HepG2 (cell line): Measurements from ENCODE around the gene FCHO1. TPM values are rescaled to one million over a fixed set of nuclear protein-coding genes. Genes with fewer than 3 reads are reported as not detected.

ENCODE experiments used
- ATF7 ChIP-seq, 2 experiments: fragments of 450-650 bp in 1 of 2; sonication (generic) in 1 of 2; formaldehyde crosslinking in 1 of 2; IDR thresholded peaks; 2 replicates each; pipeline versions ENCODE4 v1.4.0 to v1.6.1; 2016 to 2020; ENCODE audit warnings: antibody characterized with exemption in 1 of 2, mild to moderate bottlenecking in 1 of 2, missing genetic modification reagents in 1 of 2
- BRF2 ChIP-seq: sonication (generic); formaldehyde crosslinking; IDR thresholded peaks from 2 replicates; pipeline ENCODE4 v1.8.1; 2022; ENCODE audit warnings: mild to moderate bottlenecking, missing genetic modification reagents
- CC2D1A ChIP-seq: sonication (generic); formaldehyde crosslinking; IDR thresholded peaks from 2 replicates; pipeline ENCODE4 v1.8.1; 2023; ENCODE audit warnings: mild to moderate bottlenecking, missing genetic modification reagents
- IKZF5 ChIP-seq: IDR thresholded peaks from 2 replicates; pipeline ENCODE4 v1.6.1; 2018; ENCODE audit warnings: missing genetic modification reagents, mild to moderate bottlenecking, missing compliant biosample characterization
- KLF13 ChIP-seq: sonication (generic); formaldehyde crosslinking; IDR thresholded peaks from 2 replicates; pipeline ENCODE4 v1.4.0; 2020; ENCODE audit warnings: mild to moderate bottlenecking, missing genetic modification reagents
- NCOA5 ChIP-seq: sonication (generic); formaldehyde crosslinking; IDR thresholded peaks from 2 replicates; pipeline ENCODE4 v1.4.0; 2020; ENCODE audit warnings: missing genetic modification reagents
- SIX1 ChIP-seq: sonication (generic); formaldehyde crosslinking; IDR thresholded peaks from 2 replicates; pipeline ENCODE4 v1.4.0; 2020; ENCODE audit warnings: missing genetic modification reagents, borderline replicate concordance
- SP140L ChIP-seq: sonication (generic); formaldehyde crosslinking; IDR thresholded peaks from 2 replicates; pipeline ENCODE4 v1.4.0; 2020; ENCODE audit warnings: missing genetic modification reagents, borderline replicate concordance
- YEATS4 ChIP-seq: sonication (generic); formaldehyde crosslinking; IDR thresholded peaks from 2 replicates; pipeline ENCODE4 v1.4.0; 2020; ENCODE audit warnings: missing genetic modification reagents, borderline replicate concordance
- ZMAT5 ChIP-seq: sonication (generic); formaldehyde crosslinking; IDR thresholded peaks from 2 replicates; pipeline ENCODE4 v1.5.0; 2020; ENCODE audit warnings: mild to moderate bottlenecking, low read depth, missing genetic modification reagents, borderline replicate concordance
- ZNF17 ChIP-seq: sonication (generic); formaldehyde crosslinking; IDR thresholded peaks from 2 replicates; pipeline ENCODE4 v1.5.0; 2020; ENCODE audit warnings: mild to moderate bottlenecking, missing genetic modification reagents
- ZNF280D ChIP-seq: sonication (generic); formaldehyde crosslinking; IDR thresholded peaks from 2 replicates; pipeline ENCODE4 v1.5.1; 2020; ENCODE audit warnings: mild to moderate bottlenecking, missing genetic modification reagents
- ZNF281 ChIP-seq: sonication (generic); formaldehyde crosslinking; IDR thresholded peaks from 2 replicates; pipeline ENCODE4 v1.4.0; 2020; ENCODE audit warnings: missing genetic modification reagents, borderline replicate concordance
- ZNF563 ChIP-seq: sonication (generic); formaldehyde crosslinking; IDR thresholded peaks from 2 replicates; pipeline ENCODE4 v1.8.0; 2022; ENCODE audit warnings: mild to moderate bottlenecking, moderate library complexity, missing genetic modification reagents
- ZNF564 ChIP-seq: sonication (generic); formaldehyde crosslinking; IDR thresholded peaks from 2 replicates; pipeline ENCODE4 v1.8.1; 2023; ENCODE audit warnings: mild to moderate bottlenecking, missing genetic modification reagents
- ZSCAN29 ChIP-seq: sonication (generic); formaldehyde crosslinking; conservative IDR thresholded peaks from 2 replicates; pipeline ENCODE4 v1.4.0; 2020; ENCODE audit warnings: mild to moderate bottlenecking, missing genetic modification reagents
- polyA plus RNA-seq, 8 experiments: library from polyadenylated mRNA; depleted of rRNA in 3 of 8; stranded (reverse) in 7 of 8; unstranded in 1 of 8; fragments of >200 nt; fragmentation: Illumina TruSeq in 4 of 8; extraction: Trizol in 4 of 8; gene quantifications; 2 replicates each; pipeline versions ENCODE4 v1.2.1 to v1.2.3, GENCODE V29; 2011 to 2016; ENCODE audit warnings: low read depth in 4 of 8, missing spikeins in 1 of 8, mixed read lengths in 1 of 8; ENCODE audit not compliant: insufficient read depth in 1 of 8
- total RNA-seq, 5 experiments: library from RNA; depleted of rRNA; stranded (reverse); fragments of >200 nt; fragmentation: Illumina TruSeq; extraction: Trizol; gene quantifications; 2 replicates each; pipeline ENCODE4 v1.2.3, GENCODE V29; 2016; ENCODE audit warnings: low read depth in 1 of 5
- TF ChIP-seq, protein P1 (sequence below): sonication (generic); formaldehyde crosslinking; conservative IDR thresholded peaks from 2 replicates; pipeline ENCODE4 v1.4.0; 2020; ENCODE audit warnings: missing genetic modification reagents

Gene FCHO1
- total and polyA plus RNA-seq, 2 of the 13 experiments (the other 11 are each of a cell fraction or from before 2014, with no cell fraction given) = 1.3 to 3.1 TPM

- TF ChIP-seq ZNF563 (CRISPR knock-in tag) = no peak
- no peak for TF ChIP-seq NCOA5
- TF ChIP-seq ATF7 (IDR thresholded peaks at IDR 0.05) = no peak
- TF ChIP-seq ATF7 (CRISPR knock-in tag; IDR thresholded peaks at IDR 0.05) = no peak
- no peak for TF ChIP-seq IKZF5
- no peak for TF ChIP-seq SIX1 (CRISPR knock-in tag)
- peak; percentile 28; the same call in 1 of the 2 replicates for TF ChIP-seq ZNF280D (CRISPR knock-in tag)
- no peak for TF ChIP-seq ZNF281 (CRISPR knock-in tag)
- no peak for TF ChIP-seq ZSCAN29
- TF ChIP-seq KLF13 (CRISPR knock-in tag) = no peak
- TF ChIP-seq YEATS4 = no peak
- TF ChIP-seq, protein P1, sequence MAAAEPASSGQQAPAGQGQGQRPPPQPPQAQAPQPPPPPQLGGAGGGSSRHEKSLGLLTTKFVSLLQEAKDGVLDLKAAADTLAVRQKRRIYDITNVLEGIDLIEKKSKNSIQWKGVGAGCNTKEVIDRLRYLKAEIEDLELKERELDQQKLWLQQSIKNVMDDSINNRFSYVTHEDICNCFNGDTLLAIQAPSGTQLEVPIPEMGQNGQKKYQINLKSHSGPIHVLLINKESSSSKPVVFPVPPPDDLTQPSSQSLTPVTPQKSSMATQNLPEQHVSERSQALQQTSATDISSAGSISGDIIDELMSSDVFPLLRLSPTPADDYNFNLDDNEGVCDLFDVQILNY (CRISPR knock-in tag) = no peak
- no peak for TF ChIP-seq ZMAT5 (CRISPR knock-in tag)
- no peak for TF ChIP-seq ZNF564 (CRISPR knock-in tag)
- TF ChIP-seq CC2D1A (CRISPR knock-in tag) = no peak
- TF ChIP-seq ZNF17 = no peak
- TF ChIP-seq BRF2 (CRISPR knock-in tag) = no peak
- no peak for TF ChIP-seq SP140L (CRISPR knock-in tag)
Observed at GRCh38 chr19:17794731-17795494, 43.6 kb downstream of the FCHO1 start, which contains the start of gene B3GNT3 (continued).
